GM23338 (cell line): ENCODE results near the gene GET4. TPM values are rescaled to one million over a fixed set of nuclear protein-coding genes. Genes with fewer than 3 reads are reported as not detected.

ENCODE experiments used
- ATAC-seq: fragments of 200-7000 bp; cut with Tn5 transposase; 3 replicates; pipeline ENCODE4 v1.9.1; 2020
- DNase-seq: peaks from one replicate; pipeline ENCODE4 v3.0.0-alpha.2; 2015; ENCODE audit warnings: low spot score
- H2AFZ ChIP-seq: fragments of 200-600 bp; sonication (generic); 2 replicates; pipeline ENCODE4 v1.8.0; 2016; ENCODE audit warnings: antibody characterized with exemption, mild to moderate bottlenecking, moderate library complexity
- H3F3A ChIP-seq: fragments of 200-600 bp; sonication (generic); replicated peaks from 2 replicates; pipeline ENCODE4 v1.8.0; 2017; ENCODE audit warnings: antibody characterized with exemption, mixed run types, low read depth
- H3K27ac ChIP-seq: fragments of 200-600 bp; sonication (generic); 2 replicates; pipeline ENCODE4 v1.6.1; 2016; ENCODE audit warnings: low read depth
- H3K27me3 ChIP-seq: fragments of 200-600 bp; sonication (generic); 2 replicates; pipeline ENCODE4 v1.8.0; 2016; ENCODE audit warnings: mild to moderate bottlenecking, mixed run types, moderate library complexity; ENCODE audit not compliant: insufficient read depth
- H3K36me3 ChIP-seq: fragments of 200-600 bp; sonication (generic); 2 replicates; pipeline ENCODE4 v1.8.0; 2016; ENCODE audit warnings: mild to moderate bottlenecking; ENCODE audit not compliant: insufficient read depth
- H3K4me1 ChIP-seq: fragments of 200-600 bp; sonication (generic); 2 replicates; pipeline ENCODE4 v1.8.0; 2016; ENCODE audit warnings: mild to moderate bottlenecking, moderate library complexity; ENCODE audit not compliant: insufficient read depth
- H3K4me2 ChIP-seq: fragments of 200-600 bp; sonication (generic); 2 replicates; pipeline ENCODE4 v1.7.1; 2017; ENCODE audit warnings: mixed run types
- H3K4me3 ChIP-seq: fragments of 200-600 bp; sonication (generic); 2 replicates; pipeline ENCODE4 v1.6.1; 2016; ENCODE audit warnings: mixed run types
- H3K79me2 ChIP-seq: fragments of 200-600 bp; sonication (generic); replicated peaks from 2 replicates; pipeline ENCODE4 v1.8.0; 2017; ENCODE audit warnings: mild to moderate bottlenecking; ENCODE audit not compliant: insufficient read depth
- H3K9me2 ChIP-seq: fragments of 200-600 bp; sonication (generic); 2 replicates; pipeline ENCODE4 v1.8.0; 2017; ENCODE audit not compliant: insufficient read depth
- H4K20me1 ChIP-seq: fragments of 200-600 bp; sonication (generic); replicated peaks from 2 replicates; pipeline ENCODE4 v1.8.0; 2017; ENCODE audit warnings: mild to moderate bottlenecking; ENCODE audit not compliant: insufficient read depth
- H3K27ac Mint-ChIP-seq: 2 replicates; pipeline ENCODE4 v1.8.0; 2020; ENCODE audit warnings: inconsistent platforms, mild to moderate bottlenecking, moderate library complexity, mixed read lengths
- H3K27me3 Mint-ChIP-seq: 3 replicates; pipeline ENCODE4 v1.8.0; 2022; ENCODE audit warnings: low read depth, mild to moderate bottlenecking, moderate library complexity, mixed read lengths, inconsistent platforms; ENCODE audit not compliant: insufficient read depth, poor library complexity
- H3K36me3 Mint-ChIP-seq: 3 replicates; pipeline ENCODE4 v1.8.0; 2021; ENCODE audit warnings: low read depth, mild to moderate bottlenecking, inconsistent platforms, moderate library complexity, mixed read lengths
- H3K4me1 Mint-ChIP-seq: 3 replicates; pipeline ENCODE4 v1.8.0; 2020; ENCODE audit warnings: mild to moderate bottlenecking, inconsistent platforms, mixed read lengths
- H3K4me3 Mint-ChIP-seq: 3 replicates; pipeline ENCODE4 v1.8.0; 2021; ENCODE audit warnings: moderate library complexity, mild to moderate bottlenecking, inconsistent platforms, mixed read lengths
- H3K9me3 Mint-ChIP-seq: 3 replicates; pipeline ENCODE4 v1.8.0; 2020; ENCODE audit warnings: moderate library complexity, mild to moderate bottlenecking, inconsistent platforms, mixed read lengths
- CREB1 ChIP-seq: fragments of 250-450 bp; sonication (Bioruptor Pico); IDR thresholded peaks from 2 replicates; pipeline ENCODE4 v1.5.0; 2020; ENCODE audit warnings: low read depth, mild to moderate bottlenecking, moderate library complexity
- EZH2 ChIP-seq: fragments of 200-600 bp; sonication (generic); IDR thresholded peaks from one replicate; pipeline ENCODE4 v1.8.0; 2017; ENCODE audit warnings: antibody characterized with exemption, mild to moderate bottlenecking, low read depth; ENCODE audit not compliant: unreplicated experiment
- EZH2phosphoT487 ChIP-seq: fragments of 200-600 bp; sonication (generic); IDR thresholded peaks from one replicate; pipeline ENCODE4 v1.8.1; 2018; ENCODE audit warnings: antibody characterized with exemption; ENCODE audit not compliant: unreplicated experiment
- JUNB ChIP-seq: IDR thresholded peaks from one replicate; pipeline ENCODE4 v1.6.1; 2016; ENCODE audit warnings: antibody characterized with exemption; ENCODE audit not compliant: unreplicated experiment
- NANOG ChIP-seq: IDR thresholded peaks from 2 replicates; pipeline ENCODE4 v1.6.1; 2016; ENCODE audit warnings: antibody characterized with exemption, borderline replicate concordance
- POLR2AphosphoS5 ChIP-seq: IDR thresholded peaks from 2 replicates; pipeline ENCODE4 v1.6.1; 2016; ENCODE audit warnings: antibody characterized with exemption, low read depth
- STAT1 ChIP-seq: IDR thresholded peaks from one replicate; pipeline ENCODE4 v1.6.1; 2016; ENCODE audit warnings: antibody characterized with exemption; ENCODE audit not compliant: unreplicated experiment
- ZNF114 ChIP-seq: fragments of 250-450 bp; sonication (Bioruptor Pico); IDR thresholded peaks from 2 replicates; pipeline ENCODE4 v1.5.0; 2020; ENCODE audit warnings: mild to moderate bottlenecking, moderate library complexity
- ZNF331 ChIP-seq: fragments of 250-450 bp; sonication (Bioruptor Pico); IDR thresholded peaks from 2 replicates; pipeline ENCODE4 v1.5.0; 2020; ENCODE audit warnings: low read depth, mild to moderate bottlenecking, moderate library complexity
- polyA plus RNA-seq: library from polyadenylated mRNA; unstranded; fragments of >200 nt; fragmentation: Nextera tagmentation; extraction: Ambion mirVana; gene quantifications from 2 replicates; pipeline ENCODE4 v1.2.1, GENCODE V29; 2016
- total RNA-seq: library from RNA; depleted of rRNA; stranded (reverse); fragments of >200 nt; shearing (Covaris generic); gene quantifications from 2 replicates; pipeline ENCODE4 v1.2.3, GENCODE V29; 2014
- TF ChIP-seq, protein P1 (sequence below): IDR thresholded peaks from 2 replicates; pipeline ENCODE4 v1.6.1; 2016; ENCODE audit warnings: antibody characterized with exemption
- TF ChIP-seq, protein P2 (sequence below), 2 experiments: fragments of 200-600 bp in 1 of 2; sonication (generic) in 1 of 2; conservative IDR thresholded peaks; 2 replicates each; pipeline versions ENCODE4 v1.5.1 to v1.6.1; 2016 to 2017; ENCODE audit warnings: antibody characterized with exemption in 2 of 2, low read depth in 2 of 2, mild to moderate bottlenecking in 2 of 2, moderate library complexity in 1 of 2
- TF ChIP-seq, protein P3 (sequence below): fragments of 250-450 bp; sonication (Bioruptor Pico); IDR thresholded peaks from 2 replicates; pipeline ENCODE4 v1.5.0; 2020; ENCODE audit warnings: mild to moderate bottlenecking, moderate library complexity
- TF ChIP-seq, protein P4 (sequence below): IDR thresholded peaks from one replicate; pipeline ENCODE4 v1.6.1; 2018; ENCODE audit warnings: antibody characterized with exemption; ENCODE audit not compliant: unreplicated experiment

GET4 gene
- total and polyA plus RNA-seq, 2 experiments from 2014 or later = 48.0 to 79.1 TPM

DNA sequence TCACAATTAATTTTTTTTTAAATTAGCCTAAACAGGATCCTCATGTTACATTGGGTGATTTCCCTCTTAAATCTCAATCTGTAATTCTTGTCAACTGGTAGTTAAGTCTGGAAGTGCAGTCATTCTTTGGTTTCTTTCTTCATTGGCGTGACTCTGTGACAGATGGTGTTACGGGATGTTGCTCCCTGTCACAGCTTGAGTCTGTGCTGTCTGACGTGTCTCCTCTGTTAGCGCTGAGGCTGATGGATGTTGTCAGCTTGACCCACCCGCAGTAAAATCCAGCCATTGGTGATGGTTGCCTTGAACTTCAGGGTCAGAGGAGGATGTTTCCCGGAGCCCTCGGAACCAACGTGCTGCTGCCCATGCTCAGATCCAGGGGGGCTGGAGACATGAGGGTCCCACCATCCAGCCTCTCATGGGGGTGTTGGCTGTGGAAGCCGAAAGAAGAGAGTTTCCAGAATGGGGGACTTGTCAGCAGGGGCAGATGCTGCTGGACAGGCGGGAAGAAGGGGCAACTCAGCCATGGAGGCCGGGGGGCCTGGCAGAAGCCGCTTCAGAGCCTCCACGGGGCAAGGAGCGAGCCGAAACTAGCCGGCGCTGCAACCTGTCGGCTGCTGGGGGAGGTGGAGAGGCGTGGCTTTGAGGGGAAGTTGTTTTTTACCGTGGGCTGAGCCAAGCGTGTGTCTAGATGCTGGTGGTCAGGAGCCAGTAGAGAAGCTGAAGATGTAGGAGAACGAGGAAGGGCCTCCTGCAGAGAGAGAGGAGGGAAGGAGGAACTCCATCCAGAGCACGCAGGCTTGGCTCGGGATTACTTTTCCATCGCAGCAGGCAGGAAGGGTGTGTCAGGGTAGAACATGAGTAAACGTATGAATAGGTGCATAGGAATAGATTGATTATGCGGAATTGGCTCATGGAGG is 40.6 kb upstream of the GET4 start:
- peaks cover 59% of the 10 kb centered on the region for H4K20me1 ChIP-seq
- no peak overlapping the region for H3K4me2 ChIP-seq
- H3K4me3 Mint-ChIP-seq = no peak overlapping the region
- H2AFZ ChIP-seq = no peak overlapping the region
- no peak overlapping the region for H3K27ac Mint-ChIP-seq
- H3K27ac ChIP-seq = peak overlapping the region; percentile 61; the same call in 1 of the 2 replicates
- no peaks in the 10 kb centered on the region for H3K9me2 ChIP-seq
- peaks cover 9% of the 10 kb centered on the region; the same call in 1 of the 2 replicates for H3K4me1 ChIP-seq
- no peaks in the 10 kb centered on the region for H3K9me3 Mint-ChIP-seq
- no peak for DNase-seq
- H3K79me2 ChIP-seq = peaks cover 88% of the 10 kb centered on the region
- H3K27me3 ChIP-seq = no peaks in the 10 kb centered on the region
- H3K4me3 ChIP-seq = no peak overlapping the region
- H3K27me3 Mint-ChIP-seq = peaks cover 6% of the 10 kb centered on the region
- no peaks in the 10 kb centered on the region for H3F3A ChIP-seq
- TF ChIP-seq, protein P1, sequence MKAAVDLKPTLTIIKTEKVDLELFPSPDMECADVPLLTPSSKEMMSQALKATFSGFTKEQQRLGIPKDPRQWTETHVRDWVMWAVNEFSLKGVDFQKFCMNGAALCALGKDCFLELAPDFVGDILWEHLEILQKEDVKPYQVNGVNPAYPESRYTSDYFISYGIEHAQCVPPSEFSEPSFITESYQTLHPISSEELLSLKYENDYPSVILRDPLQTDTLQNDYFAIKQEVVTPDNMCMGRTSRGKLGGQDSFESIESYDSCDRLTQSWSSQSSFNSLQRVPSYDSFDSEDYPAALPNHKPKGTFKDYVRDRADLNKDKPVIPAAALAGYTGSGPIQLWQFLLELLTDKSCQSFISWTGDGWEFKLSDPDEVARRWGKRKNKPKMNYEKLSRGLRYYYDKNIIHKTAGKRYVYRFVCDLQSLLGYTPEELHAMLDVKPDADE = no peak
- TF ChIP-seq, protein P2, sequence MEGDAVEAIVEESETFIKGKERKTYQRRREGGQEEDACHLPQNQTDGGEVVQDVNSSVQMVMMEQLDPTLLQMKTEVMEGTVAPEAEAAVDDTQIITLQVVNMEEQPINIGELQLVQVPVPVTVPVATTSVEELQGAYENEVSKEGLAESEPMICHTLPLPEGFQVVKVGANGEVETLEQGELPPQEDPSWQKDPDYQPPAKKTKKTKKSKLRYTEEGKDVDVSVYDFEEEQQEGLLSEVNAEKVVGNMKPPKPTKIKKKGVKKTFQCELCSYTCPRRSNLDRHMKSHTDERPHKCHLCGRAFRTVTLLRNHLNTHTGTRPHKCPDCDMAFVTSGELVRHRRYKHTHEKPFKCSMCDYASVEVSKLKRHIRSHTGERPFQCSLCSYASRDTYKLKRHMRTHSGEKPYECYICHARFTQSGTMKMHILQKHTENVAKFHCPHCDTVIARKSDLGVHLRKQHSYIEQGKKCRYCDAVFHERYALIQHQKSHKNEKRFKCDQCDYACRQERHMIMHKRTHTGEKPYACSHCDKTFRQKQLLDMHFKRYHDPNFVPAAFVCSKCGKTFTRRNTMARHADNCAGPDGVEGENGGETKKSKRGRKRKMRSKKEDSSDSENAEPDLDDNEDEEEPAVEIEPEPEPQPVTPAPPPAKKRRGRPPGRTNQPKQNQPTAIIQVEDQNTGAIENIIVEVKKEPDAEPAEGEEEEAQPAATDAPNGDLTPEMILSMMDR (conservative IDR thresholded peaks at IDR 0.05; ENCODE audit: low read depth in 2 of 2) = no peak
- TF ChIP-seq POLR2AphosphoS5 = no peak
- TF ChIP-seq, protein P3, sequence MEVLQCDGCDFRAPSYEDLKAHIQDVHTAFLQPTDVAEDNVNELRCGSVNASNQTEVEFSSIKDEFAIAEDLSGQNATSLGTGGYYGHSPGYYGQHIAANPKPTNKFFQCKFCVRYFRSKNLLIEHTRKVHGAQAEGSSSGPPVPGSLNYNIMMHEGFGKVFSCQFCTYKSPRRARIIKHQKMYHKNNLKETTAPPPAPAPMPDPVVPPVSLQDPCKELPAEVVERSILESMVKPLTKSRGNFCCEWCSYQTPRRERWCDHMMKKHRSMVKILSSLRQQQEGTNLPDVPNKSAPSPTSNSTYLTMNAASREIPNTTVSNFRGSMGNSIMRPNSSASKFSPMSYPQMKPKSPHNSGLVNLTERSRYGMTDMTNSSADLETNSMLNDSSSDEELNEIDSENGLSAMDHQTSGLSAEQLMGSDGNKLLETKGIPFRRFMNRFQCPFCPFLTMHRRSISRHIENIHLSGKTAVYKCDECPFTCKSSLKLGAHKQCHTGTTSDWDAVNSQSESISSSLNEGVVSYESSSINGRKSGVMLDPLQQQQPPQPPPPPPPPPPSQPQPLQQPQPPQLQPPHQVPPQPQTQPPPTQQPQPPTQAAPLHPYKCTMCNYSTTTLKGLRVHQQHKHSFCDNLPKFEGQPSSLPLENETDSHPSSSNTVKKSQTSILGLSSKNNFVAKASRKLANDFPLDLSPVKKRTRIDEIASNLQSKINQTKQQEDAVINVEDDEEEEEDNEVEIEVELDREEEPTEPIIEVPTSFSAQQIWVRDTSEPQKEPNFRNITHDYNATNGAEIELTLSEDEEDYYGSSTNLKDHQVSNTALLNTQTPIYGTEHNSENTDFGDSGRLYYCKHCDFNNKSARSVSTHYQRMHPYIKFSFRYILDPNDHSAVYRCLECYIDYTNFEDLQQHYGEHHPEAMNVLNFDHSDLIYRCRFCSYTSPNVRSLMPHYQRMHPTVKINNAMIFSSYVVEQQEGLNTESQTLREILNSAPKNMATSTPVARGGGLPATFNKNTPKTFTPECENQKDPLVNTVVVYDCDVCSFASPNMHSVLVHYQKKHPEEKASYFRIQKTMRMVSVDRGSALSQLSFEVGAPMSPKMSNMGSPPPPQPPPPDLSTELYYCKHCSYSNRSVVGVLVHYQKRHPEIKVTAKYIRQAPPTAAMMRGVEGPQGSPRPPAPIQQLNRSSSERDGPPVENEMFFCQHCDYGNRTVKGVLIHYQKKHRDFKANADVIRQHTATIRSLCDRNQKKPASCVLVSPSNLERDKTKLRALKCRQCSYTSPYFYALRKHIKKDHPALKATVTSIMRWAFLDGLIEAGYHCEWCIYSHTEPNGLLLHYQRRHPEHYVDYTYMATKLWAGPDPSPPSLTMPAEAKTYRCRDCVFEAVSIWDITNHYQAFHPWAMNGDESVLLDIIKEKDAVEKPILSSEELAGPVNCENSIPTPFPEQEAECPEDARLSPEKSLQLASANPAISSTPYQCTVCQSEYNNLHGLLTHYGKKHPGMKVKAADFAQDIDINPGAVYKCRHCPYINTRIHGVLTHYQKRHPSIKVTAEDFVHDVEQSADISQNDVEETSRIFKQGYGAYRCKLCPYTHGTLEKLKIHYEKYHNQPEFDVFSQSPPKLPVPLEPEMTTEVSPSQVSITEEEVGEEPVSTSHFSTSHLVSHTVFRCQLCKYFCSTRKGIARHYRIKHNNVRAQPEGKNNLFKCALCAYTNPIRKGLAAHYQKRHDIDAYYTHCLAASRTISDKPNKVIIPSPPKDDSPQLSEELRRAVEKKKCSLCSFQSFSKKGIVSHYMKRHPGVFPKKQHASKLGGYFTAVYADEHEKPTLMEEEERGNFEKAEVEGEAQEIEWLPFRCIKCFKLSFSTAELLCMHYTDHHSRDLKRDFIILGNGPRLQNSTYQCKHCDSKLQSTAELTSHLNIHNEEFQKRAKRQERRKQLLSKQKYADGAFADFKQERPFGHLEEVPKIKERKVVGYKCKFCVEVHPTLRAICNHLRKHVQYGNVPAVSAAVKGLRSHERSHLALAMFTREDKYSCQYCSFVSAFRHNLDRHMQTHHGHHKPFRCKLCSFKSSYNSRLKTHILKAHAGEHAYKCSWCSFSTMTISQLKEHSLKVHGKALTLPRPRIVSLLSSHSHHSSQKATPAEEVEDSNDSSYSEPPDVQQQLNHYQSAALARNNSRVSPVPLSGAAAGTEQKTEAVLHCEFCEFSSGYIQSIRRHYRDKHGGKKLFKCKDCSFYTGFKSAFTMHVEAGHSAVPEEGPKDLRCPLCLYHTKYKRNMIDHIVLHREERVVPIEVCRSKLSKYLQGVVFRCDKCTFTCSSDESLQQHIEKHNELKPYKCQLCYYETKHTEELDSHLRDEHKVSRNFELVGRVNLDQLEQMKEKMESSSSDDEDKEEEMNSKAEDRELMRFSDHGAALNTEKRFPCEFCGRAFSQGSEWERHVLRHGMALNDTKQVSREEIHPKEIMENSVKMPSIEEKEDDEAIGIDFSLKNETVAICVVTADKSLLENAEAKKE = no peak
- TF ChIP-seq CREB1 = no peak
- TF ChIP-seq ZNF331 (CRISPR knock-in tag) = no peak
- no peak for TF ChIP-seq ZNF114
- TF ChIP-seq, protein P4, sequence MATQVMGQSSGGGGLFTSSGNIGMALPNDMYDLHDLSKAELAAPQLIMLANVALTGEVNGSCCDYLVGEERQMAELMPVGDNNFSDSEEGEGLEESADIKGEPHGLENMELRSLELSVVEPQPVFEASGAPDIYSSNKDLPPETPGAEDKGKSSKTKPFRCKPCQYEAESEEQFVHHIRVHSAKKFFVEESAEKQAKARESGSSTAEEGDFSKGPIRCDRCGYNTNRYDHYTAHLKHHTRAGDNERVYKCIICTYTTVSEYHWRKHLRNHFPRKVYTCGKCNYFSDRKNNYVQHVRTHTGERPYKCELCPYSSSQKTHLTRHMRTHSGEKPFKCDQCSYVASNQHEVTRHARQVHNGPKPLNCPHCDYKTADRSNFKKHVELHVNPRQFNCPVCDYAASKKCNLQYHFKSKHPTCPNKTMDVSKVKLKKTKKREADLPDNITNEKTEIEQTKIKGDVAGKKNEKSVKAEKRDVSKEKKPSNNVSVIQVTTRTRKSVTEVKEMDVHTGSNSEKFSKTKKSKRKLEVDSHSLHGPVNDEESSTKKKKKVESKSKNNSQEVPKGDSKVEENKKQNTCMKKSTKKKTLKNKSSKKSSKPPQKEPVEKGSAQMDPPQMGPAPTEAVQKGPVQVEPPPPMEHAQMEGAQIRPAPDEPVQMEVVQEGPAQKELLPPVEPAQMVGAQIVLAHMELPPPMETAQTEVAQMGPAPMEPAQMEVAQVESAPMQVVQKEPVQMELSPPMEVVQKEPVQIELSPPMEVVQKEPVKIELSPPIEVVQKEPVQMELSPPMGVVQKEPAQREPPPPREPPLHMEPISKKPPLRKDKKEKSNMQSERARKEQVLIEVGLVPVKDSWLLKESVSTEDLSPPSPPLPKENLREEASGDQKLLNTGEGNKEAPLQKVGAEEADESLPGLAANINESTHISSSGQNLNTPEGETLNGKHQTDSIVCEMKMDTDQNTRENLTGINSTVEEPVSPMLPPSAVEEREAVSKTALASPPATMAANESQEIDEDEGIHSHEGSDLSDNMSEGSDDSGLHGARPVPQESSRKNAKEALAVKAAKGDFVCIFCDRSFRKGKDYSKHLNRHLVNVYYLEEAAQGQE = no peak
- no peak for TF ChIP-seq STAT1
- TF ChIP-seq NANOG = no peak
- TF ChIP-seq EZH2phosphoT487 = no peak
- TF ChIP-seq JUNB = no peak
- TF ChIP-seq EZH2 = no peak
- H3K36me3 Mint-ChIP-seq = peaks cover 45% of the 10 kb centered on the region
- no peak for ATAC-seq
- peaks cover 25% of the 10 kb centered on the region for H3K4me1 Mint-ChIP-seq
- H3K36me3 ChIP-seq = peaks cover 6% of the 10 kb centered on the region; the same call in 1 of the 2 replicates
